Measurements from ENCODE around the gene DLST.

Gene DLST

DNA sequence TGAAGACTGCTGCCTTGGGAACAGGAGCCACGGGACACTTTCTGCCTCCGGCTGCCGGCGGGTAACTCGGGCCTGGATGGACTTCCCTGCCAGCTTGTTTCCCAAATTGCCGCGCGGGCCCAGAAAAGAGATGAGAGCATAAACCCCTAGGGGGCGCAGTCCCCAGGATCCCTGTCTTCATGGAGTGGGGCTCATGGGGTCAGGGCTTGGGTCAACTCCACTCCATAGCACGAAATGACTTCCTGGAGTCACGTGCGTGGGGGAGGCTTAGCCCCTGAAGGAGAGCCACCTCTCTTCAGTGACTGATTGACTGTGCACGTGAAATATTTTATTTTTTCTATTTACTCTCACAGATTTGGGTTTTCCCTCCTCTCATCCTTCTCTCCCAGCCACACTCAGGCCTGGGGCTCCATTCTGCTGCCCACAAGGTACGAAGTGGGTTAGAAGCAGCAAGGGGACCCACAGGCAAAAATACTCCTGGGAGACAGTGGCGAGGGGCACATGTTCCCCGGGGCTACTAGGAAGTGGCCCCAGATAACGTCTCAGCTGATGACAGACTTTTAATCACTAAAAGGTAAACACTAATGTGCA is 63.6 kb downstream of the DLST start:
- no peak for DNase-seq

DNA sequence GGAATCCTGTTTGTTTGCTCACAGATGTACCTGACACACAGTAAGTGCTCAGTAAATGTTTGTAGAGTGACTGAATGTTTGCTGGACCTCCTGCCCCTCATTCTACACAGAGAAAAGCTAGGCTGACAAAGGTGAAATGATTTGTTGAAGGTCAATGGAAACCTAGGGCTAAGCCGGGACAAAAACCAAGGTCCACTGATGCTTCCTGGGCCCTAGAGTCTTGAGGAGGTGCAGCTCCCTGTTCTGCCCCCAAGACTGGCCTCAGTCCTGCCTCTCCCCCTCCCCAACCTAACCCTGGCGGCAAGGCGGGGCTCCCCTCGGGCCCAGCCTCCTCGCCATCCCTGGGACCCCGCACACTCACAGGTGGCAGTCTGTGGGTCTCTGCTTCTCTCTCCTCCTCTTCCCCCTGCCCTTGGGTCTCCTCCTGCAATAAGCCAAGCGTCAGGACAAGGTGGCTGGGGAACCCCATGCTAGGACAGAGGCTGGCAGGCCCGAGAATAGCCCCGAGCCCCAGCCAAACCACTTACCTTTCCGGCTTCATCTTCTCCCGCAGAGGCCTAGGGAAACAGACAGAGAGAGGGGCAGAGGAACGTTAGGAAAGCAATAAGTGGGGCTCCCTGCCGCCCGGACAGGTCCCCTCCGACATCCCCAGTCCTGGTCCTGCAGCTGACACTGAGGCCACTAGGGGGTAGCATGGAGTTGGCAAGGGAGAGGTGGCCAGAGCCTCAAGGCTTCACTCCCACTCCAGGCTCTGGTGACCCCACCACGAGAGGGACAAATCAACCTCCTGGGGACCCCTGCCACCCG is 64.3 kb downstream of the DLST start:
- DNase-seq, result peak; percentile 69

DNA sequence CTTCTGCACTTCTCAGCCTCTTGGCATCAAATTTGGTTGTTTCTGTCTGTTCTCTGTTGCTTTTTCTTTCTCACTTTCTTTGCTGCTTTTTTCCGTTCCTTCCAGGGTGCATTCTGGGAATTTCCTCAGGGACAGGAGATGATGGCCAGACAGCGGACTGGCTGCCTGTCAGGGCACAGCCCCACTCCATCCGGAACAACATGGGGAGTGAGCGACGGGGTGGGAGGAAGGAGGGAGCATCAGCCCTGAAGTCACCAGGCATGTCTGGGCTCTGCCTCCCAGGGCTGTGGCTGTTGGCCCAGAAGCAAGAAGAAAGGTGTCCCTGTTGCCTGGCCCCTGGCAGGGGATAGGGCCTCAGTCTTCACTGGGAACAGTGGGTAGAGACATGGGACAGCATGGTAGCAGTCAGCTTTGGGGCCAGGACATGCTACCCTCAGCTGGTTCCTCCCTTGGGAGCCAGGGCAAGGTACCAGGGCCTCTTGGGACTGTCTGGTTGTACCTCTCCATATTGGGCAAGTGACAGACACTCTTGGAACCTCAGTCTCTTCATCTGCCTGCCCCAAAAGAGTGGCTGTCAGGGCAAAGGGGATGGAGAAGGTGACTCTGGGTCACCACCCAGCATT is 65.1 kb downstream of the DLST start:
- no peak for DNase-seq

DNA sequence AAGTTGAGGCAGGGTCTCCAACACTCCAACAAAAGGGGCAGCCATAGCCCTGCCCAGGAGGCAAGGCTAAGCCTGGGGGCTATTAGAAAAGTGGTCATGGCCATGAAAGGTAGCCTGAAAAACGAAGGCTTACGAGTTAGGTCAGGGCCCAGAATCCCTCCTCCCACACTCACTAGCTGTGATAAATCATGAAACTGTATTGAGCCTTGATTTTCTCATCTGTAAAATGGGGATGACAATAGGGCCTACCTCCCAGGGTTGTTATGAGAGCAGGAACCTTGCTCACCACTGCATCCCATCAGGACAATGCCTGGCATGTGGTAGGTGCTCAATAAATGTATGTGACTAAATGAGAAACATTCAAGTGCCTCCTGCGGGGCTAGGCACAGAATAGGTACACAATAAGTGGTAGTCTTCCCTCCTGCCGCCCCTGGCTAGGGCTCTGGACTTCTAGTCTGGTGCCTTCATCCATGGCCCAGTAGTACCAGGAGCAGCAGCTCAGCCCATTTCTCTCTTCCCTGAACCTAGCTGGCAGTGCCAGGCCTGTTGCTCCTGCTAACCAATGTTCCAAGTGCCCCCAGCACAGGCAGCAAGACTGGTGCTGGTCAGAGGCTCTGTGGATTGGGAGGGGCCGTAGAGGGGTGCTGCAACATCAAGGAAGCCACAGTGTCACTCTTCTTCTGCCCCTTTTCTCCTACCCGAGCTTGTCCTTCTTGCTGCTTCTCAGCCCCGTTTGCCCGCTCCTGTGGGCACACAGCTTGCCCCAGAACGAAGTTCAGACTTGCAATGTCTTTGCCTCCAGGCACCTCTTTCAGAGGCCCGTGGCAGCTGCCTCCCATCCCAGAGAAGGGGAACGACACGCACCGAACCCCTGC is 65.9 kb downstream of the DLST start:
- no peak for DNase-seq

DNA sequence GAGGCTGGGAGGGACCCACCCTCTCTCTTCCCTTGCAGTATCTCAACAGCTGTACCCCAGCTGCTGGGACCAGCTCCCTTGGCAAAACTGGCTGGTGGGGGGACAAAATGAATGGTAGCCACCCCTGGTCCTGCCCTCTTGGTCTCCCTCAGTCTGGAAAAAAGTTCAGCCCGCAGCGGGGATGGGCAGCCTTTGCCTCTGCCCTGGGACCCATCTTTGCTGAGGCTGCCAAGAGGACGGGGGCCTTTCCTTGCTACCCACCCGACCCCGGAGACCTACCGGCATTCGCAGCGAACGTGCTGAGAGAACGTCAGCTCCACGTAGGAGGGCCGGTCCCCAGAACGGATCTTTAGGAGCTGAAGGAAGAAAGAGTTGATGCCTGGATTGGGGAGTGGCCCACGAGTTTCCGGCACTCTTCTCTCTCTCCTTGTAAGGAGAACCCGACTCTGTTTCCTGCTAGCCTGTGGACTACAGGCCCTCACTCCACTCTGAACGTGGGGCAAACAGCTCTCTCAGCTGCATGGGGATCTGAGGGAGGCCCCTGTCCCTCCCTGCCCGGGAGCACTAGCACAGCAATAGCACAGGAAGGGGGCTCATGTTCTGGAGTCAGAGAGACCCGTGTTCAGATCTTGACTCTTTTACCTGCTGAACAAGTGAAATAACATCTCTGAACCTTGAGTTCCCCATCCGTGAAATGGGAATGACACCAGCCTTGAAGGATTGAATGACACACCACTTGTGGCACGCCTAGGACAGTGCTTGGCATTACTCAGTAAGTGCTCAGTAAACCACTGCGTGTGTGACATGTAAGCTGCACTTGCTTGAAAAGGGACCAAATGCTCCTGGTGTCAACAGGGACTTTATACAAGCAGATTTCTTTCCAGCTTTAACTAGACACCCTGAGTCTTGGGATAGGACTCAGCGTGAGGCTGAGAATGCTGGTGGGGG is 66.8 kb downstream of the DLST start:
- no peak for DNase-seq

DNA sequence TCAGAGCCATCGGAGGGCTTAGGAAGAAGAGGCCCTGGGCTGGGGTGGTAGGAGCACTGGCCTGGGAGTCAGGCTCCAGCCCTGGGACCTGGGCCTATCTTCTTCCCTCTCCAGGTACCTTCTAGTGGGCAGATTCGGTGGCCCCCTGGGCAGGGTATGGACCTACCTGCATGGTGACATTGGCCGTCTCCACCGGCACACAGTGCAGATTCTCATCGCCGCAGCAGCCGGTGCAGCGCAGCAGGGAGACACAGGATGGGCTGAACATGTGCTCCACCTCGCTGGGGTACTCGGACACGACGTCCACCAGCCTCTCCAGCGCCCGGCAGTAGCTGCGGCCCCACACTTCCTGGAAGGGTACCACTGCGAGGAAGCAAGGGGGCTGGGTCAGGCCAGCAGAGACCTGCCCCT is 67.5 kb downstream of the DLST start:
- DNase-seq, result no peak

DNA sequence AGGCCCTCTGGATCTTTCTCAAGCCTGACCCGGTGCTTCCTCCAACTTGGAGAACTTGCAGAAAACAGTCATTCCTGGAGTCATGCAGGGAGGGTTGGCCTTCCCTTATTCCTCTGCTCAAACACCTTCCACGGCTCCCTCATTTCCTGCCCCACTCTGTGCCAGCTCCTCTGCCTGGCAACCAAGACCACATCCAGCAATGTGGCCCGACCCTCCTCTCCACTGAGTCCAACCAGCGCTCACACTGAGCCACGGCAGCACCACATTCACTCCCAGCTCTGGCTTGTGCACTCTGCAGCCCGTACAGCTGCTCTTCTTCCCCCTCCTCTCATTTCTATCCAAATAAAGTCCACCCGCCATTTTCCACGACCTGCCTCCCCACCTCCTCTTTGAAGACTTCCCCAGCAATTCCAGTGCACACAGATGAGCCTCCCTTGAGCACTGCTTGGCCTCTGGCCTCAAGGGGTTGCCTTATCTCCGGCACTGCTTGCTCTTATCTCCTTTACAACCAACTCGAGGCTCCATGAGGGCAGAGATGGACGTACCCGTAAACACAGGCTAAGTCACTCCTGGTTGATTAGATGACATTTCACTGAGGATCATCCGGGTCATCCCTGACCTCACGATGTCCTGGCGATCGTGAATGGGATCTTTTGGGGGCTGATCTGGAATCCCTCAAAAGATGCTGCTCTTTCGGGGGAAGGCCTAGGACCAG is 68.3 kb downstream of the DLST start:
- no peak for DNase-seq

DNA sequence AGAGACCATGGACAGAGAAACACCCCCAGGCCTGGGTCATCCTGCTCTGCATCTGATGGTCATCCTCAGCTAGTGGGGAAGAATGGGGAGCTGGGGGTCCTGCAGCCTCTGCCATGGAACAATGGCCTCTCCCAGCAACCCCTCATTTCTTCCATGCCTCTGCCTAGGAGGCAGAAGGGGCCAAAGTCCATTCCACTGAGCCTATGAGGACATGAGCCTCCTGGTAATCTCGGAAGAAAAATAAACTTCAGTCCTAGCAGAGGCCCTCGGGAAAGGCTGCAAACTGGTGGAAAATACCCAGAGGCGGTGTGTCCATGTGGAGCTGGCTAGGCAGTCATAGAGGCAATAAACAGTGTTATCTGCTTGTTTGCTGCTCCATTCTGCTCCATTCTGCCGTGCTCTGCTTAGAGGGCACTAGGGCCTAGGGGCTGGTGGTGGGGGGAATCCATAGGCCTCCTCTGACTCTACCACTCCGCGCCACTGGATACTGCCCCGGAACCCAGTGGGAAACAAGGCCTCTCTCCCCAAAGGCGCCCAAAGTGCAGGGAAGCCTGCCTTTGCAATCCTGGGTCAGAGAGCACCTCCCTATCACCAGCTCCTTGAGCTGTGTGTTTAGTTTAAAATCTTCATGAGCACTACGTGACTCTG is 69.2 kb downstream of the DLST start:
- no peak for DNase-seq

DNA sequence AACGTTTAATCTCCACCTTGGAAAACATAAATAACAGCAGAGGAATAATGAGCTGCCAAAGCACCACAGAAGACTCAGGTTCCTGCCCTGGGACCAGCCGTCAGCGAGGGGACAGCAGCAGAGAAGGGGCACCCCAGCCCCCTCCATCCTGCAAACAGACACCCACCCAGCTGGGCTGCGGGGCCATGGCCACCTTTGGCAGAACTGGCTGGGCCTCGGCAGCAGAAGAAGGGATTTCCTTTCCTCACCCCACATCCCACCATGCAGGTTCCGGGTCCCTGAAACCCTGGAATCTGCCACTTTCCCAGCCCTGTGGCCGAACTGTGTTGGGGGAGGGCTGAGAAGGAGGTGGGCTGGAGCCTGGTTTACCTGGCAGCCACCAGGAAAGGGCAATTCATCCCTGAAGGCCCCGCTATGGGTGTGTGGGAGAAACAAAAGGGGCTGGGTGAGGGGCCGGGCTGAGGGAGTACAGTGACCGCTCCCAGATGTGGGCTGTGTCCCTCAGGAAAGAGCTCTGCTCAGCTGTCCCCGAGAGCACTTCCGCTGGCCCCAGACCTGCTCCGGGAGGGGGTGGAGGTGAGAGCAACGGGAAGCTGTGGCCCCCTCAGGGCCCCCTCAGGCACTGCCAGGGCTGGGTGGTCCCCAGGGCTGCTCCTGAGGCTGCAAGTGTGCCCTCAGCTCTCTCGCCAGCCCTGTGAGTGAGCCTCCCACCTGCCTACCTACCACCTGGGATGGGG is 69.9 kb downstream of the DLST start:
- no peak for DNase-seq

DNA sequence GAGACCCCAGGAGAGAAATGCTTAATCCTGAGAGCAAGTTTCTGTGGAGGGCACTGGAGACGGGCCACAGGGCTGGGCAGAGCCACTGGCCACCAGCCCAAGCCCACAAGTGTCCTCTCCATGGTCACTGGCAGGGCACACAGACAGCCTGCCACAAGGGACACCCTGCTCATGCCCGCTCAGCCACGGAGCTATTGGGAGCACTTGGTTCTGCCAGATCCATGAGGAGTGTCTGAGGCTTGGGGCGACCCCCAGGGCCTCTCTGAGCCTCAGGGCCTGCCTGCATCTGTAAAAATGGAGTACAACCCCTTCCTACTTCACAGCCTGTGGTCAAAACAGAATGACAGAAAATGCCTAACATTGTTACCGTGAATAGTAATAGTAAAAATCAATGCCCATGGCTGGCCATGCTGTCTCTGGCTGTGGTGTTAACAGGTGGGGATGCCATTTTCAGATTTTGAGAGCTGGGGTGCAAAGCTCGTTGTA is 70.5 kb downstream of the DLST start:
- no peak for DNase-seq

DNA sequence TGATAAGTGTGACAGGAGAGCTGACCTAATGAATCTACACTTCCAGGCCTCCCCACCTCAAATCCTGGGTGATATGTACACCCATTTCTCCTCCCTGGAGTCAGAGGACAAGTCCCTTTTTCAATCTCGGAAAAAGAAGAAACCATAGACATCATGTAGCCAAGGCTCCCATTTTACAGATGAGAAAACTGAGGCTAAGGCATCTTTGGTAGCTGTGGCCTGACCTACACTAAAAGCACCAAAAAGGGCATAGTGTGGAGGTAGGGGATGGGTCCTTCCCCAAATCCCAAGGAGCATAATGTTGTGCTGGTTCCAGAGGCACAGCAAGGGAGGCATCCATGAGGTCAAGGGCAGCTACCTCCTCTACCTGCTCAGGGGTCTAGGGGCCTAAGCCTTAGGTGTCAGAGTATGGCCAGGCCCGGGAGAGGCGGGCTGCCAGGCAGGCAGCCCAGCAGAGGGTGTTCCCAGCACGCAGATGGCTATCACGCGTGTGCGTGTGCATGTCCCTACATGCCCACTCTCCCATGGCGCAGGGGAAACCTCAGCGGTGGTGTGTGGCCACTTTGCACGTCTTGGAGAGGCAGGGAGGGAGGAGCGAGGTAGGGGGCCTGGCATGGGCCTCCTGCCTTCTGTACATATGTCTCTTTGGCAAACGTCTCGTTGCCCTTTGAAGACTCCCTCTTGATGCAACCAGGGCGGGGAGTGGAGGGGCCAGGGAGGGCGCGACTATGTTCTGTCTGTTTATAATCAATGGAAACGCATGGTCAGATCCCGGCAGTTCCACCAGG is 71.2 kb downstream of the DLST start:
- DNase-seq, result no peak

Measured in activated T-cell treated with anti-CD3 and anti-CD28 coated beads for 4 hours (primary cell).